GF-D8 (cell line): ENCODE measurements around the gene GRM4.

Source experiments
- DNase-seq: peaks from one replicate; lab custom pipeline; 2025; lab: John Stamatoyannopoulos, UW

Gene GRM4

DNA sequence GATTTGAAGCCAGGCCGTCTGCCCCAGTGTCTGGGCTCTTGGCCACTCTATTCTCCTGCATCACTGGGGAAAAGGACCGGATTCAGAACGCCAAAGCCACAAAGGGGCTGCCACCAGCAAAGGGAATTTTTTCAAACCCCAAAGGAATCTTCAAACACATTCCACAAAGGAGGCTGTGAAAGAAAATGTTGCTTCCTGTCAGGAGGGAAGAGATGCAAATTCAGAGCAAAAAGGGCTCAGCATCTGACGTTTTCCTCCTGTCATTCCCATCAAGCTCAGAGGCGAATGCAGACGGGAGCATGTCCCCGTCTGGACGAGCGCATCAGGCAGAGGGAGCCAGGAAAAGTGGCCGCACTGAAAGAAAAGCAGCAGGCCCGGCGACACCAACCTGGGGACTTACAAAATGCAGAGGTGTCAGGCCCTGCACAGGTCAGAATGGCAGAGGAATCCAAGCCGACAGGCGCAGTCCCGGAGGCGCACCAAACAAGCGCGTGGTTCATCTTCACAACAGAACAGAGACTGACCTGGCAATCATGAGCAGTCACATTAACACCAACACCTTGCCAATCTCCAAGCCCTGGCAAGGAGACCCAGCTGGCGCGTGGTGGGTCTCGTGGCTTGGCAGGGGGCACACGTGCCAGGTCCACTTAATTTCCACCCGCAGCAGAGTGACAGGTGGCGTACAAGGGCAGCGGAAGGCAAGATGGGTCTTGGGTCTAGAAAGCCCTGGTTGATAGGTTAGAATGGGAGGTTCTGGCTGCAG, 62.8 kb downstream of the GRM4 start:
- no peak for DNase-seq

DNA sequence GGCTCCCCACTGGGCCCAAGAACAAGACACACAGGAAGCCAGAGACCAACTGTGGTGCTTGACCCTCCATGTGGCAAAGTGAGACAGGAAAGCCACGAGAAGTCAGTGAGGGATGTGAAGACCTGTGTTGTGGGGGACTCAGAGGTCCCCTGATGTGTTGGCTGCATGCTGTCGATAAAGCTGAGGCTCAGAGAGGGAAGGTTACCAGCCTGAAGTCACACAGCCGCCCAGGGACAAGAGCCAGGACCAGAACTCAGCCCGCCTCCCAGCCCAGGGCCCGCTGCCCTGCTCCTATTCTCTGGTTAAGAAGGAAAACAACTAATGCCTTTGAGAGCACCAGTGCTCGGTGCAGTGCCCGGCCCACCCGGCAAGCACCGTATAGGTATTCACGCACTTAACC, 63.5 kb downstream of the GRM4 start:
- no peak for DNase-seq

DNA sequence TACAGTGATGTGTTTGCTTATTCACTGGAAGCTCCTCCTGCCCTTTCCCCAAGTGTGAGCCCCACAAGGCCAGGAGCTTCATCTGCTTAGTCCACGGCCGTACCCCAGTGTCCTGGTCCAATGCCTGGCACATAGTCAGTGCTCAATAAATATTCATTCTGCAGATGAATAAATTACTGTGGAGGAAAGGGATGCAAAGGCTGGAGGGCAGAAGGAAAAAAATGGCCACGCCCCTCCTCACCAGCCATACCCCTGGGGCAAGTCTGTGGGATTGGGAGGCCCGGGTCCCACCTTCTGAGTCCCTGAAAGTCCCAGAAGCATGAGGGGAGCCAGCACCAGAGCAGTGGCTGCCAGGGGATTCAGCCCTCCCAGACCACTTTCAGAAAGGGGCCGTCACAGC, 65.5 kb downstream of the GRM4 start:
- no peak for DNase-seq

GRCh38 chr6:34079899-34080298, 66.0 kb downstream of the GRM4 start:
- DNase-seq: no peak

GRCh38 chr6:34075906-34076305, 70.0 kb downstream of the GRM4 start:
- no peak for DNase-seq

DNA sequence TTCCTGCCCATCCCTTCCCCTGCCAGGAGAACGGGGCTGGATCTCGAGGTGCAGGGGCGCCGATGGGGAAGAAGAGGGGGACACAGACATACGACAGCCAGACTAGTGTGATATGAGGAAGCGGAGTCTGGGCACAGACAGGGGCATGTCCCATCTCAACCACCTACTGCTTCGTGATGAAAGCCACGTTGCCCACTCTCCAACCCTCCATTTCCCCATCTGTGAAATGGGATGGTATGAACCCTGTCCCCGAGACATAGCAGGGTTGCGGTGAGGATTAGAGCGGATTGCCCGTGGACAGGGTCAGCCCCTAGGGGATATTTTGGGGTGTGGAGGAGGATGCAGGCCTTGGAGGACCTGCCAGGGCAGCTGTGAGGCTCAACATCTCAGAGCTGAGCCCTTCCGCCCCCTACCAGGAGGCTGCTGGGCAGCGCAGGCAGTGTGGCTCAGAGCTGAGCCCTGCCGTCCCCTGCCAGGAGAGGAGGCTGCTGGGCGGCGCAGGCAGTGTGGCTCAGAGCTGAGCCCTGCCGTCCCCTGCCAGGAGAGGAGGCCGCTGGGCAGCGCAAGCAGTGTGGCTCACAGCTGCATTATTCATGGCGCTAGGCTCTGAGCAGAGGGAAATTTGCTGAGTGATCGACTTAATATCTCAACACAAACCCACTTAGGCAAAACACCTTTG, 71.7 kb downstream of the GRM4 start:
- no peak for DNase-seq

- no peak for DNase-seq
Observed at GRCh38 chr6:34073540-34073939, 72.3 kb downstream of the GRM4 start.

- DNase-seq: no peak
Observed at GRCh38 chr6:34072727-34073126, 73.2 kb downstream of the GRM4 start.

GRCh38 chr6:34071884-34072379, 74.0 kb downstream of the GRM4 start:
- no peak for DNase-seq

- no peak for DNase-seq
Observed at GRCh38 chr6:34071136-34071883, 74.6 kb downstream of the GRM4 start.

DNA sequence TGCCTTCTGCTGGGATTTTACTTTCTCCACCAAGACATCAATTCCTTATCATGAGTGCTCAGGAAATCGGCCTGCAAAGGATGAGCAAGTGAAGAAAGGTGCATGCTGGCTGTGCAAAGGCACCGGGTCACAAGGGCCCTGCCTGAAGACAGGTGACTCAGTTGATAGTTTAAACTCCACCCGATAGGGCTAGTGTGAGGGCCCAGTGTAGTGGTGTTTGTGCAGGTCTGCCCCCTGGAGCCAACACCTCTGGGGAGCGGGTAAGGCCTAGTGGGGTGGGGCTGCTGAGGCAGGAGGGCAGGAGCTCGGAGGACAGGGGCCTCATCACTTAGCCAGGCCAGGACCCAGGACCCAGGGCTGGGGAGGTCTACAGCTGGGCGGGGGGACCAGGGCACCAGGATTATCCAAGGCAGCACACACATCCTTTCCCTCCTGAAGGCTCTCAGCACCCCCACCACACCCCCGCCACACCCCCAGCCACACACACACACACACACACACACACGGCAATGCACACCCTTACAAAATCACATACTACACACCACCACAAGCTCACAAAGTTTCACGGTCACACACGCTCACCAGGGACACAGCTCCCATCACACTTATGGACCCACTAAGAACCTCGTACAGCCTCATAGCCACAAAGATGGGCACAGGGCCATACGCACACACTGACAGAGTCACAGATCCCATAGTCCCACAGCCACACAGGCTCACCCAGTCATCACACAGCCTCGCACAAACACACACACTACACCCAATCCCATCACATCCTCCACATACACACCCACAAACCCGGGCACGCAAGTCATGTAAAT, 75.4 kb downstream of the GRM4 start:
- DNase-seq: no peak

- DNase-seq: no peak
Observed at GRCh38 chr6:34068462-34069044, 77.3 kb downstream of the GRM4 start.

GRCh38 chr6:34067814-34068213, 78.1 kb downstream of the GRM4 start:
- no peak for DNase-seq

DNA sequence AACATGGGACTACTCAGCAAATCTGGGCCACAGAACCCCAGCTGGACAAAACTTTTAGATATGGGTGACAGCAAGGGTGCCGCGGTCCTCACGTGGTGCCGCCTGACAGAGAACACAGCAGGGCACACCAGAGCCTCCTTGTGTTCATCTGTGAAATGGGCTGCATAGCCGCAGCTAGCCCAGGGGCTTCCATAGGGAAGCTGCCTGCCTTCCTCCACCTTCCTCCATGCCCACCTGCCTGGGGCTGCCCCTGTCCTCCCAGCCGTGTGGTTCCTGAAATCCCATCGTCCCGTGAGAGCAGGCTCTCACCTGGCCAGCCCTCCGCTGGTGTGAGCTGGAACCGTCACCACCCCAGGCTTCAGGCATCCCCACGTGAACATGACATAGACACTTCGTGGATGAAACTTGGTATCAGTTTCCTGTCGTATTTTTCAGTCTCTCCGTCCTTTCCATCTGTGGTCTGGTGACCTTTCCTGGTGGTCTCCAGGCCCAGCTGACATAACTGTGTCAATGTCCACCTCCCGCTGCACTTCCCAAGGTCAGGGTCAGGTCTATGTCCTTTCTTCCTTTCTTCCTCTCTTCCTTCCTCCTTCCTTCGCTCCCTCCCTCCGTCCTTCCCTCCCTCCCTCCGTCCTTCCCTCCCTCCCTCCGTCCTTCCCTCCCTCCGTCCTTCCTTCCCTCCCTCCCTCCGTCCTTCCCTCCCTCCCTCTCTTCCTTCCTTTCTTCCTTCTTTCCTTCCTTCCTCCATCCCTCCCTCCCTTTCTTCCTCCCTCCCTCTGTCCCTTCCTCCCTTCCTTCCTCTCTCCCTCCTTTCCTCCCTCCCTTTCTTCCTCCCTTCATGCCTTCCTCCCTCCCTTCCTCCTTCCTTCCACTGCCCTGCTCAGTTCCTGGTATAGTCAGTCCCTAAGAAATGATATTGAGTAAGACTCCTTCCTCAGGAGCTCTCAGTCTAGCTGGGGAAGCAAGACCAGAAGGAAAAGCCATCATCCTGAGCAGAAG, 78.8 kb downstream of the GRM4 start:
- DNase-seq: no peak

DNA sequence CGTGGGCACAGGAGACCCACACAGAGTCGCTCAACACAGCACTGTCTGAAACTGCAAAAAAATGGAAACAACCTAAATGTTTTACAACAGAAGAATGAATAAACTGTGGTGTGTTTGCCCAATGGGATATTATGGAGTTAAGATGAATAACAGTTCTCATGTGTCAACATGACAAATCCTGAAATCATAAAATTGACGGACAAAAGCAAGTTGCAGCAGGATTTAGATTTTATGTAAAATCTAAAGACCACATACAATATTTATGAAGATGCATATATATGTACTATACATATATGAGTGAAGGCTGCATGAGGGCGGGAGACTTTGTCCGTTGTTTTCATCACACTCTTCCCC, 79.7 kb downstream of the GRM4 start:
- no peak for DNase-seq

GRCh38 chr6:34065466-34066217, 80.2 kb downstream of the GRM4 start:
- DNase-seq: no peak

DNA sequence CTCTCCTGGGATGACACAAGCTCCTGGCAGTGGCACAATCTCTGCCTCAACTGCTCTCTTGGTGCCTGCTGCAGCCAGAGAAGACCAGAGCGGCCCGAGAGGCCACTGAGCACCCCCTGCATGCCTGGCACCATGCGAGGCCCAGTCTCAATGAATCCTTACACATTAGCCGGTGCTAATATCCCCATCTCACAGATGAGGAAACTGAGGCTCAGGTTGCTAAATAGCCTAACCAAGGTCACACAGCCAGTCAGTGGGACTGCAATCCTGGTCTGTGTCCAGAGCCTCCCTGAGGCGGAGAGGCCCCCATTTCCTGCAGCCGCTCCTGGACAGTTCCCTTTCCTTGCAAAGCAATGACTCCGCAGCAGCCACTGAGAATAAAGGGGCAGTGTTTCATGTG, 81.2 kb downstream of the GRM4 start:
- no peak for DNase-seq

DNA sequence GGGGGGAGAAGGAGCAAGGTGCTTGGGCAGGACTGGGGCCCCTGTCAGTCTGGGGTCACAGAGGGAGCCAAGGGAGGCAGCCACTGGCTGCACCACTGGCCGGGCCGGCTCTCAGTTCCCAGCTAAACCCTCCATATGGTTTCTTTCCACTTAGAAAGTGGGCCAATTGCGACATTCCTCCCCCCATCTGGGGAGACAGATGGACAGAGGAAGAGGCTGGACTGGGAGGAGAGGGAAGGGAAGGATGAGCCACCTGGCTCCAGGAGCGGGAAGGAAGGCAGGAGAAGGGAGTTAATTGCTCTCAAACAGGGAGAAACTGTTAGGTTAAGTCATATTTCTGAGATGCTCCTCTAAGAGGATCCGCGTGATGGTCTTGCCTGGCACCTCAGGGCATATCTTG, 82.2 kb downstream of the GRM4 start:
- no peak for DNase-seq

DNA sequence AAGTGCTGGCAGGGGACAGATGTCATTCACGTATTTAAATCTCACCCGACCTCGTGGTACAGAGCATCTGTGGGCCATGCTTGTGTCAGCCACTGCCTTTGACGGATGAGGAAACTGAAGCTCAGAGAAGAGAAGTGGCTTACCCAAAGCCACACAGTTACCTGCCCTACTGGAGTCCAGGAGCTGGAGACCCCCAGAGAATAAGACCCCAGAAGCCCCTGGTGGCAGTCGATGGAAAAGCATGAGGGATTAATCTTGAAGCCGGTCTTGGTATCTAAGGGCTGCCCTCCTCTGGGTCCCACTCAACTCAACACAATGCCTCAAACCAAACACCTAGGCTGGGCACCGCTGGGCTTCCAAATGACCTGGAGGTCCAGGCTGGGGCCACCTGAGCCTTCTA, 83.1 kb downstream of the GRM4 start:
- no peak for DNase-seq

DNA sequence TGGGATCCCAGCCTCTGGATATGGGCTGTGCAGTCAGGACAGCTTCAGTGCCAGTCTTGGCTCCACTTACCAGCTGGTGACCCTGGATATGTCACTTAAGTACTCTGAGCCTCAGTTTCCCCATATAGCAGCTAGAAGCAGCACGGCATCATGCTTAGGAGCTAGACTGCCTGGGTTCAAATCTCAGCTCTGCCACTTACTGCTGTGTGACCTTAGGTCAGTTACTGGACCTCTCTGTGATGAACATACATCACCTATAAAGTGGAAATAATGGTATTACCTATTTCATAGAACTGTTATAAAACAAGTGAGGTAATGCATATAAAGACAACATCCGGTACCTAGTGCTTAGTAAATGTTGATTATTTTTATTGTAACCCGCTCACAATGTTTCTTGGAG, 83.7 kb downstream of the GRM4 start:
- no peak for DNase-seq
